HepG2 (cell line): ENCODE data around the gene FANCE. TPM values are rescaled to one million over a fixed set of nuclear protein-coding genes. Genes with fewer than 3 reads are reported as not detected.

Experiments
- DMAP1 ChIP-seq: IDR thresholded peaks from 2 replicates; pipeline ENCODE4 v1.6.1; 2016
- ELF1 ChIP-seq: sonication (generic); formaldehyde crosslinking; IDR thresholded peaks from 2 replicates; pipeline ENCODE4 v1.4.0; 2020; ENCODE audit warnings: missing genetic modification reagents
- IKZF4 ChIP-seq: sonication (generic); formaldehyde crosslinking; IDR thresholded peaks from 2 replicates; pipeline ENCODE4 v1.5.1; 2020; ENCODE audit warnings: borderline replicate concordance, mild to moderate bottlenecking, low read depth, missing genetic modification reagents; ENCODE audit errors: not compliant biosample characterization
- KDM3A ChIP-seq: IDR thresholded peaks from 2 replicates; pipeline ENCODE4 v1.6.1; 2018; ENCODE audit warnings: low read depth, missing compliant biosample characterization
- MZF1 ChIP-seq: sonication (generic); formaldehyde crosslinking; IDR thresholded peaks from 2 replicates; pipeline ENCODE4 v1.8.1; 2023; ENCODE audit warnings: mild to moderate bottlenecking, missing genetic modification reagents, borderline replicate concordance
- NR2C2 ChIP-seq: sonication (generic); formaldehyde crosslinking; IDR thresholded peaks from 2 replicates; pipeline ENCODE4 v1.4.0; 2020; ENCODE audit warnings: missing genetic modification reagents, mild to moderate bottlenecking, moderate library complexity, borderline replicate concordance
- PHF5A ChIP-seq: IDR thresholded peaks from one replicate; pipeline ENCODE4 v1.6.1; 2018; ENCODE audit warnings: low read depth, missing genetic modification reagents; ENCODE audit not compliant: unreplicated experiment
- SIN3A ChIP-seq: IDR thresholded peaks from 2 replicates; pipeline ENCODE4 v1.6.1; 2011; ENCODE audit warnings: low read depth, mild to moderate bottlenecking, control low read depth, low read length, borderline replicate concordance
- SMAD9 ChIP-seq: sonication (generic); formaldehyde crosslinking; IDR thresholded peaks from 2 replicates; pipeline ENCODE4 v1.5.1; 2020; ENCODE audit warnings: mild to moderate bottlenecking, missing genetic modification reagents
- TBX3 ChIP-seq: fragments of 450-650 bp; IDR thresholded peaks from 2 replicates; pipeline ENCODE4 v1.6.1; 2017; ENCODE audit warnings: antibody characterized with exemption, mild to moderate bottlenecking, inconsistent platforms, borderline replicate concordance
- XBP1 ChIP-seq: sonication (generic); formaldehyde crosslinking; IDR thresholded peaks from 2 replicates; pipeline ENCODE4 v1.5.0; 2020; ENCODE audit warnings: missing genetic modification reagents
- ZFP36L2 ChIP-seq: sonication (generic); formaldehyde crosslinking; IDR thresholded peaks from 2 replicates; pipeline ENCODE4 v1.4.0; 2020; ENCODE audit warnings: missing genetic modification reagents
- ZNF17 ChIP-seq: sonication (generic); formaldehyde crosslinking; IDR thresholded peaks from 2 replicates; pipeline ENCODE4 v1.5.0; 2020; ENCODE audit warnings: mild to moderate bottlenecking, missing genetic modification reagents
- ZNF33B ChIP-seq: sonication (generic); formaldehyde crosslinking; IDR thresholded peaks from 2 replicates; pipeline ENCODE4 v1.5.1; 2020; ENCODE audit warnings: mild to moderate bottlenecking, missing genetic modification reagents
- ZNF382 ChIP-seq: sonication (generic); formaldehyde crosslinking; IDR thresholded peaks from 2 replicates; pipeline ENCODE4 v1.5.0; 2020; ENCODE audit warnings: missing genetic modification reagents, mild to moderate bottlenecking, borderline replicate concordance
- ZNF816 ChIP-seq: sonication (generic); formaldehyde crosslinking; IDR thresholded peaks from 2 replicates; pipeline ENCODE4 v1.8.0; 2022; ENCODE audit warnings: missing genetic modification reagents, mild to moderate bottlenecking, borderline replicate concordance
- polyA plus RNA-seq, 8 experiments: library from polyadenylated mRNA; depleted of rRNA in 3 of 8; stranded (reverse) in 7 of 8; unstranded in 1 of 8; fragments of >200 nt; fragmentation: Illumina TruSeq in 4 of 8; extraction: Trizol in 4 of 8; gene quantifications; 2 replicates each; pipeline versions ENCODE4 v1.2.1 to v1.2.3, GENCODE V29; 2011 to 2016; ENCODE audit warnings: low read depth in 4 of 8, missing spikeins in 1 of 8, mixed read lengths in 1 of 8; ENCODE audit not compliant: insufficient read depth in 1 of 8
- total RNA-seq, 5 experiments: library from RNA; depleted of rRNA; stranded (reverse); fragments of >200 nt; fragmentation: Illumina TruSeq; extraction: Trizol; gene quantifications; 2 replicates each; pipeline ENCODE4 v1.2.3, GENCODE V29; 2016; ENCODE audit warnings: low read depth in 1 of 5
- TF ChIP-seq, protein P1 (sequence below): sonication (generic); formaldehyde crosslinking; IDR thresholded peaks from 2 replicates; pipeline ENCODE4 v1.8.0; 2022; ENCODE audit warnings: missing genetic modification reagents, mild to moderate bottlenecking, inconsistent platforms, borderline replicate concordance
- TF ChIP-seq, protein P2 (sequence below): sonication (generic); formaldehyde crosslinking; IDR thresholded peaks from 2 replicates; pipeline ENCODE4 v1.4.0; 2020; ENCODE audit warnings: mild to moderate bottlenecking, missing genetic modification reagents
- TF ChIP-seq, protein P3 (sequence below): sonication (generic); formaldehyde crosslinking; IDR thresholded peaks from 2 replicates; pipeline ENCODE4 v1.5.0; 2020; ENCODE audit warnings: mild to moderate bottlenecking, low read depth, missing genetic modification reagents, borderline replicate concordance

The FANCE gene
- total and polyA plus RNA-seq, 2 of the 13 experiments (the other 11 are each of a cell fraction or from before 2014, with no cell fraction given) = 7.1 to 11.2 TPM

DNA sequence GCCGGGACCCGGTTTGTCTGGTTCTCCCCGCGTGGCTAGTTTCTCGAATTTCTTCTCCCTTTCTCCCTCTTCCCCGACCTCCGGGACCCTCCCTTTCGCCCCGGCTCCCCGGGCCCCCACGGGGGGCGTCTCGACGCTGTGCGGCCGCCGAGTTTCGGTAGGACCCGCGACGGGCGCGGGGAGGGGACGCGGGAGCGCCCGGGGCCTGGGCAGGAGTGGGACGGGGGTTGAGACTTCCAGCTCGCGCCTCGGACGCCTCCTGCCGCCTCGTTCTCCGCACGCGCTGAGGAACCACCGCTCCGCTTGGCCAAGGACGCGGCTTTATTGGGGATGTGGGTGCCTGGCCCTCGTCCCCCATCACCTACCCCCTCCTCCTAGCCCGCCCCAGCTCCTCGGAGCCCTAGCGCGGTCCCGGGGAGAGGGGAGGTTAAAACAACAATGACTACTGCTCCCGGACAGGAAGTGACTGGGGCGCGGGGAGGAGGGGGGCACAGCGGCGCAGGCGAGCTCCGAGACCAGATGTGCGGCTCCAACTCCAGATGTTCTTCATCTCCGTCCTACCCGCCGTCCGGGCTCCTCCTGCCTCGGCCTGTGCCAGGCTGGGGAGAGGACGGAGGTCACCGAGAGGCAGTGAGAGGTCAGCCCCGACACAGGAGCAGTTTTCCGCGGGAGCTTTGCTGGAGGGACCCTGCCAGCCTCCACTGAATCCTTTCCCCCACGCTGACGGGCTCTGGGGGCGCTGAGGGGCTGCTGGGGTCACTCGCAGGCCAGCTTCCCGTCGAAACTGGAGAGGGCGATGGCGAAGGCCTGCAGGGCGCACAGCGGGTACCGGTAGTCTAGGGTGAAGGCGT is 45.7 kb downstream of the FANCE start (continued):
- no peak for TF ChIP-seq ZNF382
- TF ChIP-seq ZFP36L2 = no peak
- peak; percentile 29; the same call in 1 of the 2 replicates for TF ChIP-seq ZNF33B (CRISPR knock-in tag)
- TF ChIP-seq MZF1 (CRISPR knock-in tag) = no peak
- TF ChIP-seq TBX3 = no peak
- peak; percentile 57; the same call in 1 of the 2 replicates for TF ChIP-seq KDM3A
- no peak for TF ChIP-seq PHF5A (CRISPR knock-in tag)
- peak; percentile 96 for TF ChIP-seq SMAD9
- peak; percentile 78 for TF ChIP-seq IKZF4 (CRISPR knock-in tag)
- no peak; the same call in 1 of the 2 replicates for TF ChIP-seq XBP1
- TF ChIP-seq ZNF17 (CRISPR knock-in tag) = peak; percentile 55; the same call in 1 of the 2 replicates
- TF ChIP-seq, protein P1, sequence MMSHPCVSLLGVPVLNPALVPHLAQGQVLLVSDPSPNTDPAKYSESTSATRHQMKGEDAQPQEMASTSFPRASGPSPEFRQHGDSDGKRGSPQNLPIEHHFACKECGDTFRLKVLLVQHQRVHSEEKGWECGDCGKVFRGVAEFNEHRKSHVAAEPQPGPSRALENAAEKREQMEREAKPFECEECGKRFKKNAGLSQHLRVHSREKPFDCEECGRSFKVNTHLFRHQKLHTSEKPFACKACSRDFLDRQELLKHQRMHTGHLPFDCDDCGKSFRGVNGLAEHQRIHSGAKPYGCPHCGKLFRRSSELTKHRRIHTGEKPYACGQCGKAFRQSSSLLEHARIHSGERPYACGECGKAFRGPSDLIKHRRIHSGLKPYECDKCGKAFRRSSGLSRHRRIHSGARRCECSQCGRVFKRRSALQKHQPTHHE (CRISPR knock-in tag) = peak; percentile 89; the same call in 1 of the 2 replicates
- TF ChIP-seq DMAP1 (CRISPR knock-in tag) = no peak
- TF ChIP-seq, protein P2, sequence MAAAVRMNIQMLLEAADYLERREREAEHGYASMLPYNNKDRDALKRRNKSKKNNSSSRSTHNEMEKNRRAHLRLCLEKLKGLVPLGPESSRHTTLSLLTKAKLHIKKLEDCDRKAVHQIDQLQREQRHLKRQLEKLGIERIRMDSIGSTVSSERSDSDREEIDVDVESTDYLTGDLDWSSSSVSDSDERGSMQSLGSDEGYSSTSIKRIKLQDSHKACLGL (CRISPR knock-in tag) = peak; percentile 80; the same call in 1 of the 2 replicates
- peak; percentile 67; the same call in 1 of the 2 replicates for TF ChIP-seq ZNF816
- no peak for TF ChIP-seq NR2C2 (CRISPR knock-in tag)
- TF ChIP-seq SIN3A = no peak; the same call in 1 of the 2 replicates
- peak; percentile 68 for TF ChIP-seq ELF1 (CRISPR knock-in tag)
- TF ChIP-seq, protein P3, sequence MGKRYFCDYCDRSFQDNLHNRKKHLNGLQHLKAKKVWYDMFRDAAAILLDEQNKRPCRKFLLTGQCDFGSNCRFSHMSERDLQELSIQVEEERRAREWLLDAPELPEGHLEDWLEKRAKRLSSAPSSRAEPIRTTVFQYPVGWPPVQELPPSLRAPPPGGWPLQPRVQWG (CRISPR knock-in tag) = no peak
